Stomach (tissue), 9 donors: Measurements from ENCODE around the gene CALN1. TPM values are rescaled to one million over a fixed set of nuclear protein-coding genes. Genes with fewer than 3 reads are reported as not detected.

ENCODE experiments used
- DNase-seq, 2 donors: peaks; one replicate each; pipeline versions ENCODE4 v3.0.0 to v3.0.0-alpha.2; 2013 to 2019
- H3K27ac ChIP-seq, 5 donors: fragments of 200-600 bp in 4 of 5; sonication (generic) in 4 of 5; one replicate each; pipeline ENCODE4 v1.5.1; 2013 to 2019; ENCODE audit warnings: mild to moderate bottlenecking in 1 of 5, moderate library complexity in 1 of 5
- H3K27me3 ChIP-seq, 3 donors: fragments of 200-600 bp; sonication (generic); one replicate each; pipeline ENCODE4 v1.5.1; 2017 to 2019; ENCODE audit warnings: mixed run types in 1 of 3
- H3K36me3 ChIP-seq, 4 donors: fragments of 200-600 bp; sonication (generic); 1 replicate in 3 of 4; 2 replicates in 1 of 4; pipeline ENCODE4 v1.5.1; 2016 to 2019
- H3K4me1 ChIP-seq, 4 donors: fragments of 200-600 bp; sonication (generic); one replicate each; pipeline ENCODE4 v1.5.1; 2016 to 2019
- H3K4me3 ChIP-seq, 4 donors: fragments of 200-600 bp; sonication (generic) in 3 of 4; one replicate each; pipeline ENCODE4 v1.5.1; 2016 to 2019; ENCODE audit warnings: mild to moderate bottlenecking in 1 of 4
- H3K9me3 ChIP-seq, 4 donors: fragments of 200-600 bp; sonication (generic); one replicate each; pipeline ENCODE4 v1.5.1; 2016 to 2019
- EP300 ChIP-seq: sonication (generic); formaldehyde crosslinking; IDR thresholded peaks from one replicate; pipeline ENCODE4 v1.6.1; 2017; ENCODE audit warnings: antibody characterized with exemption
- POLR2A ChIP-seq, 4 donors: fragments of 450-650 bp; IDR thresholded peaks; one replicate each; pipeline ENCODE4 v1.6.1; 2016; ENCODE audit warnings: antibody characterized with exemption in 4 of 4, control low read depth in 2 of 4, mild to moderate bottlenecking in 1 of 4, moderate library complexity in 1 of 4
- POLR2AphosphoS5 ChIP-seq, 3 donors: sonication (generic); formaldehyde crosslinking; IDR thresholded peaks; one replicate each; pipeline ENCODE4 v1.6.1; 2016; ENCODE audit warnings: antibody characterized with exemption in 3 of 3
- WGBS, 5 donors: extraction: QIAGEN DNeasy Blood & Tissue Kit in 3 of 5; methylation state at CpG; one replicate each; pipeline versions ENCODE4 v1.1.5 to v1.1.7; 2013 to 2018; 5-methylcytosine and 5-hydroxymethylcytosine counted together
- intact Hi-C: fragments of 100-400 bp; cut with DNase I; formaldehyde crosslinking; loops from one replicate; pipeline ENCODE4 v1.15.1; 2023; ENCODE audit warnings: low total_unique reads
- polyA plus RNA-seq, 3 donors: library from polyadenylated mRNA; stranded (reverse); fragments of 200-250 nt; gene quantifications; one replicate each; pipeline ENCODE4 v1.2.3, GENCODE V29; 2013
- total RNA-seq, 5 donors: library from RNA; depleted of rRNA; stranded (reverse); fragments of >200 nt; gene quantifications; one replicate each; pipeline versions ENCODE4 v1.1.0 to v1.2.3, GENCODE V29; 2014 to 2016
- TF ChIP-seq, protein P1 (sequence below), 7 experiments: fragments of 450-650 bp in 4 of 7; fragments of 200-600 bp in 3 of 7; sonication (generic) in 3 of 7; IDR thresholded peaks; one replicate each; pipeline ENCODE4 v1.5.1; 2016 to 2019; ENCODE audit warnings: antibody characterized with exemption in 7 of 7, control low read depth in 2 of 7, mild to moderate bottlenecking in 1 of 7
- donor health status: healthy with polysubstance abuse.
- donor health status: Bipolar disorder and iron deficiency.
- donor health status: healthy.

The CALN1 gene
- total and polyA plus RNA-seq, 8 donors: under 0.01 to 51.9 (median 0.37) TPM; not detected in 5

DNA sequence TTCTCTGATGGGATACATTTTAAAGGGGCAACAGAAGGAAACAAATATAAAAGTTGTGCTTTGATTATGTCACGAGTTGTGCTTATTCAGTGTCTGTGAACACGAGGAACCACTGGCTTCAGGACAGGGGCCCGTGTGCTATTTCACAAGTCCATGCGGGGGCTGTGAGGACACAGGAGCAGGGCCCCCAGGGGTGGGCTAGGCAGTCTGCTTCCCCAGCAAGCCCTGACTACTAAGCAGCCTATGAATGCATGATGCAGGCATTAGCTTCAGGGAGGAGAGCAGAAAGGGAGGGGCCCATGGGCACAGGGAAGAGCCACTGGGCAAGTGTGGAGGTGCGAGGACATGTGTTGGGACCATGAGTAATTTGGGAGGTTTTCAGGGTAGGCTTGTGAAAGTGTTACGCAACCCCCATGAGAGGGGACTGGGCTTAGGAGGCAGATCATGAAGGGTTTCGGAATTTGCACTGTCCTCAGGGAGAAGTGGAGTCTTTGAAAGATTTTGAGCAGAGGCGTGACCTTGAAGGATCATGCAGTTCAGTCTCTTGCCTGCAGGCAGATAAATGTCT is 424.9 kb downstream of the CALN1 start:
- no peak overlapping the region for H3K27ac ChIP-seq
- no peak overlapping the region for H3K4me3 ChIP-seq
- no peaks in the 10 kb centered on the region for H3K9me3 ChIP-seq
- no peaks in the 10 kb centered on the region for H3K27me3 ChIP-seq
- TF ChIP-seq EP300: no peak
- 88 to 94% (median 91%) methylated on average over 8 of the region's 8 CpGs for WGBS, 5 donors
- no peak for DNase-seq
- no peaks in the 10 kb centered on the region for H3K36me3 ChIP-seq
- intact Hi-C loops: no loop called here
- H3K4me1 ChIP-seq: no peaks in the 10 kb centered on the region

DNA sequence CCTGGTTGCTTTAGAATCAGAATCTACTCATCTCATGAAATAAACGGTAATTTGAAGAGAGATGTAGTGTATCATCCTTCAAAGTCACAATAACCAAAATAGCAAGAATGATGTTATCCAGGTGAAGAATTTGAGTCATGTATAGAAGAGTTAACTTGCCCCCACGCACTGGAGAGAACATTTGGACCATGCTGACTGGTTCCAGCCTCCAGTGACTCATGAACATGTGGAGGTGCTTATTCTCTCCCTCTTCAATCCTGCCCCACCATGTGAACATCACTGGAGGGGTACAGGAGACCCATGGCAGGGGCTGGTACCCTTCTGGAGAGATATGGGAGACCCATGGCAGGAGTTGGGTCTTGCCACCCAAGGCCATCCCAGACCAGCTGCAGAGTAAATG is 427.8 kb downstream of the CALN1 start:
- Histone ChIP-seq H3K4me3 (no peak overlapping the region), H3K36me3 (no peaks in the 10 kb centered on the region), H3K27me3 (no peaks in the 10 kb centered on the region), H3K4me1 (no peaks in the 10 kb centered on the region), H3K9me3 (no peaks in the 10 kb centered on the region), H3K27ac (no peak overlapping the region)
- intact Hi-C loops: no loop called here
- 77 to 86% (median 85%) methylated on average over 2 of the region's 2 CpGs for WGBS, 5 donors
- TF ChIP-seq, protein P1, sequence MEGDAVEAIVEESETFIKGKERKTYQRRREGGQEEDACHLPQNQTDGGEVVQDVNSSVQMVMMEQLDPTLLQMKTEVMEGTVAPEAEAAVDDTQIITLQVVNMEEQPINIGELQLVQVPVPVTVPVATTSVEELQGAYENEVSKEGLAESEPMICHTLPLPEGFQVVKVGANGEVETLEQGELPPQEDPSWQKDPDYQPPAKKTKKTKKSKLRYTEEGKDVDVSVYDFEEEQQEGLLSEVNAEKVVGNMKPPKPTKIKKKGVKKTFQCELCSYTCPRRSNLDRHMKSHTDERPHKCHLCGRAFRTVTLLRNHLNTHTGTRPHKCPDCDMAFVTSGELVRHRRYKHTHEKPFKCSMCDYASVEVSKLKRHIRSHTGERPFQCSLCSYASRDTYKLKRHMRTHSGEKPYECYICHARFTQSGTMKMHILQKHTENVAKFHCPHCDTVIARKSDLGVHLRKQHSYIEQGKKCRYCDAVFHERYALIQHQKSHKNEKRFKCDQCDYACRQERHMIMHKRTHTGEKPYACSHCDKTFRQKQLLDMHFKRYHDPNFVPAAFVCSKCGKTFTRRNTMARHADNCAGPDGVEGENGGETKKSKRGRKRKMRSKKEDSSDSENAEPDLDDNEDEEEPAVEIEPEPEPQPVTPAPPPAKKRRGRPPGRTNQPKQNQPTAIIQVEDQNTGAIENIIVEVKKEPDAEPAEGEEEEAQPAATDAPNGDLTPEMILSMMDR (IDR thresholded peaks at IDR 0.05): no peak
- no peak for TF ChIP-seq POLR2A (IDR thresholded peaks at IDR 0.05)
- TF ChIP-seq EP300: no peak
- no peak for TF ChIP-seq POLR2AphosphoS5 (IDR thresholded peaks at IDR 0.05)
- DNase-seq: no peak

DNA sequence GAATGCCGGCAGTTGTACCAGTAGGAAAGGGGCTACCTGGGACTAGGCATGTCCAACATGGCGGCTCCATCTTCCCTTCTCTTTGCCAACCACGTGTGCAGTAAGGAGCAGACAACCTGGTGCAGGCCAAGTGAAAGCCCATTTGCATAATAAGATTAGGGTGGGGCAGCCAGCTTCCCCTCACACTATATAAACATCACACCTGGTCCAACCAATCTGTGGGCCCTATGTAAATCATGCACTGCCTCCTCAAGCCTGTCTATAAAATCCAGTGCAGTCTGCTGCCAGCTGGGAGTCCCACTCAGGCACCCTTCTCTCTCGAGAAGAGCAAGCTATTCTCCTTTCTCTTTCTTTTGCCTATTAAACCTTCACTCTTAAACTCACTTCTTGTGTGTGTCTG is 429.3 kb downstream of the CALN1 start:
- no peak for DNase-seq
- H3K27me3 ChIP-seq: no peaks in the 10 kb centered on the region
- WGBS, 5 donors: 43 to 66% (median 59%) methylated on average over 4 of the region's 4 CpGs
- TF ChIP-seq POLR2A (IDR thresholded peaks at IDR 0.05): no peak
- TF ChIP-seq, protein P1 (IDR thresholded peaks at IDR 0.05): no peak
- TF ChIP-seq POLR2AphosphoS5 (IDR thresholded peaks at IDR 0.05): no peak
- no peak for TF ChIP-seq EP300
- no peaks in the 10 kb centered on the region for H3K9me3 ChIP-seq
- no peak overlapping the region for H3K4me3 ChIP-seq
- intact Hi-C loops: no loop called here
- H3K4me1 ChIP-seq: no peaks in the 10 kb centered on the region
- H3K27ac ChIP-seq: no peak overlapping the region
- H3K36me3 ChIP-seq: no peaks in the 10 kb centered on the region

DNA sequence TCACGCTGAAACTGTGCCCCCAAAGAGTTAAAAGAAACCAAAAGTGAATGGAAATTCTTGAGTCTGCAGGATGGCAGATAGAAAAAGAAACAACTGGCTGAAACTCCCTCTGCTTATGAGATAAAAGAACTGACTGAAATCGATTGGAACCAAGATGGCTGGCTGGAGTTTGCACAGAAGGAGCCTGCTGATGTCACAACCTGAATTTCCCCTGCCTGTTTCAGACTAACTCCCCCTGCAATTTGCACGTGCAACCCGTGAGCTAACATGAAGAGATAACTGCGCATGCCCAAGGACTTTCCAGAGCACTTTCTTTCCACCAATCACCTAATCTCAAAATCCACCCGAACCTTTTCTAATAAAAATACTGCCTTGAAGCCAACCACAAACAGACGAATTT is 435.5 kb downstream of the CALN1 start:
- 44 to 66% (median 53%) methylated on average over 7 of the region's 7 CpGs for WGBS, 5 donors
- H3K36me3 ChIP-seq: no peaks in the 10 kb centered on the region
- no peaks in the 10 kb centered on the region for H3K27me3 ChIP-seq
- no peak overlapping the region for H3K4me3 ChIP-seq
- no peak overlapping the region for H3K27ac ChIP-seq
- intact Hi-C loops: no loop called here
- TF ChIP-seq, protein P1 (IDR thresholded peaks at IDR 0.05): no peak
- TF ChIP-seq POLR2AphosphoS5 (IDR thresholded peaks at IDR 0.05) (no peak), POLR2A (IDR thresholded peaks at IDR 0.05) (no peak), EP300 (no peak)
- H3K9me3 ChIP-seq: no peaks in the 10 kb centered on the region
- no peaks in the 10 kb centered on the region for H3K4me1 ChIP-seq
- no peak for DNase-seq

DNA sequence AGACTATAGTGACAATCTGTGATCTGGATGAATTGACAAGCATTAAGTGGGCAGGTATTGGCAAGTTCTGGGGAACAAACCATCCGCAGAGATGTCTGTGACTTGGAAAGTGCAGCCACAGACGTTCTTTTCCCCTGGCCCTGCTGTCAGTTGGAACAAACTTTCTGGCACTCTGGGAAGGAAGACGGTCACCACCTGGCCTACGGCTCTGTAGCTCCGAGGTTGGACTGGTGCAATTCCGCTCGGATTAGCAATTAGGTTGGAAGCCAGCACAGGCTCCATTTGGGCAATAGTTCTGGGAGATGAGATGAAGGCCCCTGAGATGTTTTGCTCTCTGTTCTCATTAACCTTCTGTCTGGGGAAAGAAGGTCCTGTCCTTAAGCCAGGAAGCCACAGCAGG is 437.5 kb downstream of the CALN1 start:
- TF ChIP-seq POLR2A (IDR thresholded peaks at IDR 0.05) (no peak), EP300 (no peak), POLR2AphosphoS5 (IDR thresholded peaks at IDR 0.05) (no peak)
- TF ChIP-seq, protein P1 (IDR thresholded peaks at IDR 0.05): no peak
- Histone ChIP-seq H3K27me3 (no peaks in the 10 kb centered on the region), H3K4me3 (no peak overlapping the region), H3K9me3 (no peaks in the 10 kb centered on the region), H3K4me1 (no peaks in the 10 kb centered on the region), H3K36me3 (no peaks in the 10 kb centered on the region), H3K27ac (no peak overlapping the region)
- intact Hi-C loops: no loop called here
- 74 to 90% (median 88%) methylated on average over 7 of the region's 7 CpGs for WGBS, 5 donors
- no peak for DNase-seq
